ENCODE measurements around the gene ATRAID.

Gene ATRAID

GRCh38 chr2:27199241-27199640 lies 12.6 kb upstream of the ATRAID start:
- H3K4me3 ChIP-seq (ENCODE audit: low read length), result no peak overlapping the region
- H3K4me1 ChIP-seq (ENCODE audit: control insufficient read depth, insufficient read depth, low read length), result no peaks in the 10 kb centered on the region
- no peaks in the 10 kb centered on the region for H3K9me3 ChIP-seq (ENCODE audit: control insufficient read depth, low read length)
- no peaks in the 10 kb centered on the region for H3K36me3 ChIP-seq (ENCODE audit: control insufficient read depth, insufficient read depth, low read length)
- no peak overlapping the region for H3K9ac ChIP-seq (ENCODE audit: low read length)
- no peaks in the 10 kb centered on the region for H3K27me3 ChIP-seq (ENCODE audit: control insufficient read depth, insufficient read depth, low read length)

GRCh38 chr2:27201675-27202074 lies 10.2 kb upstream of the ATRAID start:
- Histone ChIP-seq H3K36me3 (ENCODE audit: control insufficient read depth, insufficient read depth, low read length) (no peaks in the 10 kb centered on the region), H3K4me1 (ENCODE audit: control insufficient read depth, insufficient read depth, low read length) (peaks cover 5% of the 10 kb centered on the region)

GRCh38 chr2:27202854-27203253 lies 9.0 kb upstream of the ATRAID start:
- Histone ChIP-seq H3K27me3 (ENCODE audit: control insufficient read depth, insufficient read depth, low read length) (no peaks in the 10 kb centered on the region), H3K4me1 (ENCODE audit: control insufficient read depth, insufficient read depth, low read length) (peaks cover 5% of the 10 kb centered on the region), H3K4me3 (ENCODE audit: low read length) (no peak overlapping the region), H3K9me3 (ENCODE audit: control insufficient read depth, low read length) (no peaks in the 10 kb centered on the region), H3K36me3 (ENCODE audit: control insufficient read depth, insufficient read depth, low read length) (no peaks in the 10 kb centered on the region), H3K9ac (ENCODE audit: low read length) (no peak overlapping the region)

More at GRCh38 chr2:27201675-27202074, 10.2 kb upstream of the ATRAID start:
- Histone ChIP-seq H3K9ac (ENCODE audit: low read length) (no peak overlapping the region), H3K4me3 (ENCODE audit: low read length) (no peak overlapping the region), H3K27me3 (ENCODE audit: control insufficient read depth, insufficient read depth, low read length) (no peaks in the 10 kb centered on the region), H3K9me3 (ENCODE audit: control insufficient read depth, low read length) (no peaks in the 10 kb centered on the region)

- Histone ChIP-seq H3K9me3 (ENCODE audit: control insufficient read depth, low read length) (no peaks in the 10 kb centered on the region), H3K36me3 (ENCODE audit: control insufficient read depth, insufficient read depth, low read length) (no peaks in the 10 kb centered on the region), H3K9ac (ENCODE audit: low read length) (no peak overlapping the region), H3K4me3 (ENCODE audit: low read length) (no peak overlapping the region), H3K4me1 (ENCODE audit: control insufficient read depth, insufficient read depth, low read length) (peaks cover 5% of the 10 kb centered on the region), H3K27me3 (ENCODE audit: control insufficient read depth, insufficient read depth, low read length) (no peaks in the 10 kb centered on the region)
These were observed 8.1 kb upstream of the ATRAID start for GRCh38 chr2:27203741-27204140.

GRCh38 chr2:27204566-27204965 lies 7.3 kb upstream of the ATRAID start:
- no peak overlapping the region for H3K4me3 ChIP-seq (ENCODE audit: low read length)
- no peak overlapping the region for H3K9ac ChIP-seq (ENCODE audit: low read length)
- H3K4me1 ChIP-seq (ENCODE audit: control insufficient read depth, insufficient read depth, low read length), result peaks cover 5% of the 10 kb centered on the region
- no peaks in the 10 kb centered on the region for H3K9me3 ChIP-seq (ENCODE audit: control insufficient read depth, low read length)
- H3K27me3 ChIP-seq (ENCODE audit: control insufficient read depth, insufficient read depth, low read length), result no peaks in the 10 kb centered on the region
- H3K36me3 ChIP-seq (ENCODE audit: control insufficient read depth, insufficient read depth, low read length), result no peaks in the 10 kb centered on the region

- peaks cover 5% of the 10 kb centered on the region for H3K4me1 ChIP-seq (ENCODE audit: control insufficient read depth, insufficient read depth, low read length)
- H3K4me3 ChIP-seq (ENCODE audit: low read length), result no peak overlapping the region
- no peaks in the 10 kb centered on the region for H3K27me3 ChIP-seq (ENCODE audit: control insufficient read depth, insufficient read depth, low read length)
- H3K36me3 ChIP-seq (ENCODE audit: control insufficient read depth, insufficient read depth, low read length), result no peaks in the 10 kb centered on the region
- no peaks in the 10 kb centered on the region for H3K9me3 ChIP-seq (ENCODE audit: control insufficient read depth, low read length)
- H3K9ac ChIP-seq (ENCODE audit: low read length), result no peak overlapping the region
These were observed 6.6 kb upstream of the ATRAID start for GRCh38 chr2:27205206-27205605.

GRCh38 chr2:27206346-27206745 lies 5.5 kb upstream of the ATRAID start:
- Histone ChIP-seq H3K9me3 (ENCODE audit: control insufficient read depth, low read length) (no peaks in the 10 kb centered on the region), H3K4me1 (ENCODE audit: control insufficient read depth, insufficient read depth, low read length) (peaks cover 10% of the 10 kb centered on the region), H3K36me3 (ENCODE audit: control insufficient read depth, insufficient read depth, low read length) (no peaks in the 10 kb centered on the region), H3K27me3 (ENCODE audit: control insufficient read depth, insufficient read depth, low read length) (no peaks in the 10 kb centered on the region), H3K9ac (ENCODE audit: low read length) (no peak overlapping the region), H3K4me3 (ENCODE audit: low read length) (no peak overlapping the region)

GRCh38 chr2:27208486-27209050 lies 3.3 kb upstream of the ATRAID start:
- no peaks in the 10 kb centered on the region for H3K9me3 ChIP-seq (ENCODE audit: control insufficient read depth, low read length)
- H3K36me3 ChIP-seq (ENCODE audit: control insufficient read depth, insufficient read depth, low read length), result no peaks in the 10 kb centered on the region
- H3K4me1 ChIP-seq (ENCODE audit: control insufficient read depth, insufficient read depth, low read length), result peaks cover 15% of the 10 kb centered on the region
- no peak overlapping the region for H3K4me3 ChIP-seq (ENCODE audit: low read length)
- H3K27me3 ChIP-seq (ENCODE audit: control insufficient read depth, insufficient read depth, low read length), result no peaks in the 10 kb centered on the region
- no peak overlapping the region for H3K9ac ChIP-seq (ENCODE audit: low read length)

- Histone ChIP-seq H3K9me3 (ENCODE audit: control insufficient read depth, low read length) (no peaks in the 10 kb centered on the region), H3K4me1 (ENCODE audit: control insufficient read depth, insufficient read depth, low read length) (peaks cover 15% of the 10 kb centered on the region), H3K4me3 (ENCODE audit: low read length) (no peak overlapping the region), H3K9ac (ENCODE audit: low read length) (no peak overlapping the region), H3K27me3 (ENCODE audit: control insufficient read depth, insufficient read depth, low read length) (no peaks in the 10 kb centered on the region), H3K36me3 (ENCODE audit: control insufficient read depth, insufficient read depth, low read length) (no peaks in the 10 kb centered on the region)
These were observed 2.0 kb upstream of the ATRAID start for GRCh38 chr2:27209621-27210401.

- no peaks in the 10 kb centered on the region for H3K36me3 ChIP-seq (ENCODE audit: control insufficient read depth, insufficient read depth, low read length)
- peak overlapping the region; percentile 99 for H3K9ac ChIP-seq (ENCODE audit: low read length)
- no peaks in the 10 kb centered on the region for H3K27me3 ChIP-seq (ENCODE audit: control insufficient read depth, insufficient read depth, low read length)
- H3K4me3 ChIP-seq (ENCODE audit: low read length), result peak overlapping the region; percentile 85
- H3K4me1 ChIP-seq (ENCODE audit: control insufficient read depth, insufficient read depth, low read length), result peaks cover 12% of the 10 kb centered on the region
- H3K9me3 ChIP-seq (ENCODE audit: control insufficient read depth, low read length), result no peaks in the 10 kb centered on the region
These were observed 449 bp upstream of the ATRAID start for GRCh38 chr2:27211241-27211942.

GRCh38 chr2:27212626-27213471 lies 1.0 kb downstream of the ATRAID start:
- Histone ChIP-seq H3K27me3 (ENCODE audit: control insufficient read depth, insufficient read depth, low read length) (no peaks in the 10 kb centered on the region), H3K36me3 (ENCODE audit: control insufficient read depth, insufficient read depth, low read length) (no peaks in the 10 kb centered on the region), H3K4me1 (ENCODE audit: control insufficient read depth, insufficient read depth, low read length) (peaks cover 15% of the 10 kb centered on the region), H3K9ac (ENCODE audit: low read length) (peak overlapping the region; percentile 99), H3K9me3 (ENCODE audit: control insufficient read depth, low read length) (no peaks in the 10 kb centered on the region), H3K4me3 (ENCODE audit: low read length) (peak overlapping the region; percentile 76)
